HG03060 (cell line): Measurements from ENCODE around the gene BLTP3B.
A peak's percentile ranks its signal among the peaks of the same experiment; 100 is the strongest.
"Not testable (repeated sequence)": the region's sequence is repeated elsewhere in the genome, so short reads cannot be mapped to it uniquely, and the experiment has no call there.

Experiments
- ATAC-seq: cut with Tn5 transposase; IDR thresholded peaks from one replicate; pipeline ENCODE4 v1.9.1; 2021; ENCODE audit warnings: low read depth, moderate number of reproducible peaks; ENCODE audit not compliant: unreplicated experiment

The BLTP3B gene

GRCh38 chr12:100142851-100143559 lies at the start of gene BLTP3B:
Gene BLTP3B (minus strand): TSS chr12:100142874. CDS start chr12:100142635, 239 bp downstream.
- peak; percentile 20 for ATAC-seq

- no peak for ATAC-seq
Measured at GRCh38 chr12:100189636-100190394, 47.1 kb upstream of the BLTP3B start.

- not testable (repeated sequence) for ATAC-seq
Measured at GRCh38 chr12:100188888-100189635, 46.4 kb upstream of the BLTP3B start.

GRCh38 chr12:100187857-100188519 lies 45.3 kb upstream of the BLTP3B start:
- ATAC-seq, result no peak

GRCh38 chr12:100187068-100187467 lies 44.4 kb upstream of the BLTP3B start:
- no peak for ATAC-seq

GRCh38 chr12:100186071-100186470 lies 43.4 kb upstream of the BLTP3B start:
- ATAC-seq, result no peak

GRCh38 chr12:100185361-100185894 lies 42.8 kb upstream of the BLTP3B start:
- peak; percentile 85 for ATAC-seq

- ATAC-seq, result no peak
Measured at GRCh38 chr12:100184549-100185145, 42.0 kb upstream of the BLTP3B start.

GRCh38 chr12:100179252-100179651 lies 36.6 kb upstream of the BLTP3B start:
- no peak for ATAC-seq

- ATAC-seq, result not testable (repeated sequence)
Measured at GRCh38 chr12:100176493-100176892, 33.8 kb upstream of the BLTP3B start.

GRCh38 chr12:100174495-100174894 lies 31.8 kb upstream of the BLTP3B start:
- no peak for ATAC-seq

GRCh38 chr12:100173111-100173510 lies 30.4 kb upstream of the BLTP3B start:
- no peak for ATAC-seq

GRCh38 chr12:100171248-100171647 lies 28.6 kb upstream of the BLTP3B start:
- no peak for ATAC-seq

GRCh38 chr12:100170313-100170858 lies 27.7 kb upstream of the BLTP3B start:
- ATAC-seq, result no peak

- ATAC-seq, result no peak
Measured at GRCh38 chr12:100169345-100169744, 26.7 kb upstream of the BLTP3B start.

- no peak for ATAC-seq
Measured at GRCh38 chr12:100168562-100168961, 25.9 kb upstream of the BLTP3B start.

- ATAC-seq, result no peak
Measured at GRCh38 chr12:100166232-100166631, 23.6 kb upstream of the BLTP3B start.

- no peak for ATAC-seq
Measured at GRCh38 chr12:100165356-100165755, 22.7 kb upstream of the BLTP3B start.

GRCh38 chr12:100164153-100164704 lies 21.6 kb upstream of the BLTP3B start:
- ATAC-seq, result no peak
